K562 (cell line): Measurements from ENCODE around the gene SLC2A14. TPM values are rescaled to one million over a fixed set of nuclear protein-coding genes. Genes with fewer than 3 reads are reported as not detected.

ENCODE experiments used
- DPF2 ChIP-seq: fragments of 450-650 bp; IDR thresholded peaks from 2 replicates; pipeline ENCODE4 v1.6.1; 2016
- EWSR1 ChIP-seq: fragments of 450-650 bp; IDR thresholded peaks from 2 replicates; pipeline ENCODE4 v1.6.1; 2018; ENCODE audit warnings: borderline replicate concordance, mild to moderate bottlenecking, low read depth, moderate library complexity; ENCODE audit not compliant: partially characterized antibody
- FOXA3 ChIP-seq, 2 experiments: fragments of 450-650 bp in 1 of 2; sonication (generic) in 1 of 2; formaldehyde crosslinking; IDR thresholded peaks in 1 of 2; conservative IDR thresholded peaks in 1 of 2; 2 replicates each; pipeline versions ENCODE4 v1.4.0 to v1.8.0; 2020 to 2022; ENCODE audit warnings: mild to moderate bottlenecking in 2 of 2, missing genetic modification reagents in 1 of 2
- FOXP4 ChIP-seq: sonication (generic); formaldehyde crosslinking; IDR thresholded peaks from 2 replicates; pipeline ENCODE4 v1.8.0; 2022; ENCODE audit warnings: mild to moderate bottlenecking, missing genetic modification reagents, borderline replicate concordance
- LEF1 ChIP-seq: fragments of 450-650 bp; IDR thresholded peaks from 2 replicates; pipeline ENCODE4 v1.6.1; 2016; ENCODE audit warnings: mild to moderate bottlenecking
- NR1H2 ChIP-seq: sonication (generic); formaldehyde crosslinking; IDR thresholded peaks from 2 replicates; pipeline ENCODE4 v1.4.0; 2020; ENCODE audit warnings: mild to moderate bottlenecking, missing genetic modification reagents
- STAT6 ChIP-seq: sonication (generic); formaldehyde crosslinking; IDR thresholded peaks from 2 replicates; pipeline ENCODE4 v1.8.1; 2023; ENCODE audit warnings: mild to moderate bottlenecking, missing genetic modification reagents
- TSC22D4 ChIP-seq: fragments of 450-650 bp; IDR thresholded peaks from 2 replicates; pipeline ENCODE4 v1.6.1; 2016; ENCODE audit warnings: missing genetic modification characterization, missing biosample characterization, control low read depth
- ZKSCAN3 ChIP-seq: fragments of 250-450 bp; sonication (Bioruptor Pico); IDR thresholded peaks from 2 replicates; pipeline ENCODE4 v1.4.0; 2020
- polyA plus RNA-seq, 8 experiments: library from polyadenylated mRNA; depleted of rRNA in 4 of 8; stranded (reverse) in 5 of 8; unstranded in 3 of 8; fragments of >200 nt; fragmentation: Nextera tagmentation in 2 of 8; fragmentation: Illumina TruSeq in 1 of 8; extraction: Ambion mirVana in 2 of 8; extraction: Trizol in 1 of 8; gene quantifications; 2 replicates each; pipeline versions ENCODE4 v1.2.1 to v1.2.3, GENCODE V29; 2011 to 2014; ENCODE audit warnings: inconsistent platforms in 1 of 8, missing spikeins in 1 of 8
- total RNA-seq, 7 experiments: library from RNA; depleted of rRNA in 6 of 7; stranded (reverse); fragments of >200 nt in 6 of 7; fragmentation: Illumina TruSeq in 2 of 7; extraction: Trizol in 2 of 7; gene quantifications; 2 replicates each; pipeline versions ENCODE4 v1.2.1 to v1.2.3, GENCODE V29; 2011 to 2021; ENCODE audit warnings: low replicate concordance in 1 of 7
- TF ChIP-seq, protein P1 (sequence below): sonication (generic); formaldehyde crosslinking; IDR thresholded peaks from 2 replicates; pipeline ENCODE4 v1.8.1; 2023; ENCODE audit warnings: mild to moderate bottlenecking, missing genetic modification reagents
- TF ChIP-seq, protein P2 (sequence below): fragments of 450-650 bp; IDR thresholded peaks from 2 replicates; pipeline ENCODE4 v1.6.1; 2018; ENCODE audit not compliant: partially characterized antibody
- TF ChIP-seq, protein P3 (sequence below): fragments of 250-450 bp; sonication (Bioruptor Pico); IDR thresholded peaks from 2 replicates; pipeline ENCODE4 v1.4.0; 2020; ENCODE audit warnings: mild to moderate bottlenecking, moderate library complexity, borderline replicate concordance
- TF ChIP-seq, protein P4 (sequence below): fragments of 250-450 bp; sonication (Bioruptor Pico); IDR thresholded peaks from 2 replicates; pipeline ENCODE4 v1.8.0; 2022; ENCODE audit warnings: moderate library complexity, mild to moderate bottlenecking, inconsistent platforms

The SLC2A14 gene
- total and polyA plus RNA-seq, 9 of the 15 experiments (the other 6 are each of a cell fraction or from before 2014, with no cell fraction given), result 0.13 to 8.9 (median 4.8) TPM; not detected in 1

GRCh38 chr12:7793211-7793610 is 79.5 kb downstream of the SLC2A14 start (continued):
- TF ChIP-seq FOXP4 (no peak), TSC22D4 (tag) (no peak), EWSR1 (no peak), DPF2 (no peak), ZKSCAN3 (CRISPR knock-in tag) (no peak), FOXA3 (CRISPR knock-in tag; conservative IDR thresholded peaks at IDR 0.05 in 1 of 2, IDR thresholded peaks at IDR 0.05 in 1 of 2) (no peak), STAT6 (CRISPR knock-in tag) (no peak), LEF1 (no peak), NR1H2 (CRISPR knock-in tag) (no peak)
- TF ChIP-seq, protein P1, sequence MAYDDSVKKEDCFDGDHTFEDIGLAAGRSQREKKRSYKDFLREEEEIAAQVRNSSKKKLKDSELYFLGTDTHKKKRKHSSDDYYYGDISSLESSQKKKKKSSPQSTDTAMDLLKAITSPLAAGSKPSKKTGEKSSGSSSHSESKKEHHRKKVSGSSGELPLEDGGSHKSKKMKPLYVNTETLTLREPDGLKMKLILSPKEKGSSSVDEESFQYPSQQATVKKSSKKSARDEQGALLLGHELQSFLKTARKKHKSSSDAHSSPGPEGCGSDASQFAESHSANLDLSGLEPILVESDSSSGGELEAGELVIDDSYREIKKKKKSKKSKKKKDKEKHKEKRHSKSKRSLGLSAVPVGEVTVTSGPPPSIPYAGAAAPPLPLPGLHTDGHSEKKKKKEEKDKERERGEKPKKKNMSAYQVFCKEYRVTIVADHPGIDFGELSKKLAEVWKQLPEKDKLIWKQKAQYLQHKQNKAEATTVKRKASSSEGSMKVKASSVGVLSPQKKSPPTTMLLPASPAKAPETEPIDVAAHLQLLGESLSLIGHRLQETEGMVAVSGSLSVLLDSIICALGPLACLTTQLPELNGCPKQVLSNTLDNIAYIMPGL, result no peak
- TF ChIP-seq, protein P2, sequence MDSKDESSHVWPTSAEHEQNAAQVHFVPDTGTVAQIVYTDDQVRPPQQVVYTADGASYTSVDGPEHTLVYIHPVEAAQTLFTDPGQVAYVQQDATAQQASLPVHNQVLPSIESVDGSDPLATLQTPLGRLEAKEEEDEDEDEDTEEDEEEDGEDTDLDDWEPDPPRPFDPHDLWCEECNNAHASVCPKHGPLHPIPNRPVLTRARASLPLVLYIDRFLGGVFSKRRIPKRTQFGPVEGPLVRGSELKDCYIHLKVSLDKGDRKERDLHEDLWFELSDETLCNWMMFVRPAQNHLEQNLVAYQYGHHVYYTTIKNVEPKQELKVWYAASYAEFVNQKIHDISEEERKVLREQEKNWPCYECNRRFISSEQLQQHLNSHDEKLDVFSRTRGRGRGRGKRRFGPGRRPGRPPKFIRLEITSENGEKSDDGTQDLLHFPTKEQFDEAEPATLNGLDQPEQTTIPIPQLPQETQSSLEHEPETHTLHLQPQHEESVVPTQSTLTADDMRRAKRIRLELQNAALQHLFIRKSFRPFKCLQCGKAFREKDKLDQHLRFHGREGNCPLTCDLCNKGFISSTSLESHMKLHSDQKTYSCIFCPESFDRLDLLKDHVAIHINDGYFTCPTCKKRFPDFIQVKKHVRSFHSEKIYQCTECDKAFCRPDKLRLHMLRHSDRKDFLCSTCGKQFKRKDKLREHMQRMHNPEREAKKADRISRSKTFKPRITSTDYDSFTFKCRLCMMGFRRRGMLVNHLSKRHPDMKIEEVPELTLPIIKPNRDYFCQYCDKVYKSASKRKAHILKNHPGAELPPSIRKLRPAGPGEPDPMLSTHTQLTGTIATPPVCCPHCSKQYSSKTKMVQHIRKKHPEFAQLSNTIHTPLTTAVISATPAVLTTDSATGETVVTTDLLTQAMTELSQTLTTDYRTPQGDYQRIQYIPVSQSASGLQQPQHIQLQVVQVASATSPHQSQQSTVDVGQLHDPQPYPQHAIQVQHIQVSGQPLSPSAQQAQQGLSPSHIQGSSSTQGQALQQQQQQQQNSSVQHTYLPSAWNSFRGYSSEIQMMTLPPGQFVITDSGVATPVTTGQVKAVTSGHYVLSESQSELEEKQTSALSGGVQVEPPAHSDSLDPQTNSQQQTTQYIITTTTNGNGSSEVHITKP, result no peak
- TF ChIP-seq, protein P3, sequence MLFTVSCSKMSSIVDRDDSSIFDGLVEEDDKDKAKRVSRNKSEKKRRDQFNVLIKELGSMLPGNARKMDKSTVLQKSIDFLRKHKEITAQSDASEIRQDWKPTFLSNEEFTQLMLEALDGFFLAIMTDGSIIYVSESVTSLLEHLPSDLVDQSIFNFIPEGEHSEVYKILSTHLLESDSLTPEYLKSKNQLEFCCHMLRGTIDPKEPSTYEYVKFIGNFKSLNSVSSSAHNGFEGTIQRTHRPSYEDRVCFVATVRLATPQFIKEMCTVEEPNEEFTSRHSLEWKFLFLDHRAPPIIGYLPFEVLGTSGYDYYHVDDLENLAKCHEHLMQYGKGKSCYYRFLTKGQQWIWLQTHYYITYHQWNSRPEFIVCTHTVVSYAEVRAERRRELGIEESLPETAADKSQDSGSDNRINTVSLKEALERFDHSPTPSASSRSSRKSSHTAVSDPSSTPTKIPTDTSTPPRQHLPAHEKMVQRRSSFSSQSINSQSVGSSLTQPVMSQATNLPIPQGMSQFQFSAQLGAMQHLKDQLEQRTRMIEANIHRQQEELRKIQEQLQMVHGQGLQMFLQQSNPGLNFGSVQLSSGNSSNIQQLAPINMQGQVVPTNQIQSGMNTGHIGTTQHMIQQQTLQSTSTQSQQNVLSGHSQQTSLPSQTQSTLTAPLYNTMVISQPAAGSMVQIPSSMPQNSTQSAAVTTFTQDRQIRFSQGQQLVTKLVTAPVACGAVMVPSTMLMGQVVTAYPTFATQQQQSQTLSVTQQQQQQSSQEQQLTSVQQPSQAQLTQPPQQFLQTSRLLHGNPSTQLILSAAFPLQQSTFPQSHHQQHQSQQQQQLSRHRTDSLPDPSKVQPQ (CRISPR knock-in tag), result no peak
- TF ChIP-seq, protein P4, sequence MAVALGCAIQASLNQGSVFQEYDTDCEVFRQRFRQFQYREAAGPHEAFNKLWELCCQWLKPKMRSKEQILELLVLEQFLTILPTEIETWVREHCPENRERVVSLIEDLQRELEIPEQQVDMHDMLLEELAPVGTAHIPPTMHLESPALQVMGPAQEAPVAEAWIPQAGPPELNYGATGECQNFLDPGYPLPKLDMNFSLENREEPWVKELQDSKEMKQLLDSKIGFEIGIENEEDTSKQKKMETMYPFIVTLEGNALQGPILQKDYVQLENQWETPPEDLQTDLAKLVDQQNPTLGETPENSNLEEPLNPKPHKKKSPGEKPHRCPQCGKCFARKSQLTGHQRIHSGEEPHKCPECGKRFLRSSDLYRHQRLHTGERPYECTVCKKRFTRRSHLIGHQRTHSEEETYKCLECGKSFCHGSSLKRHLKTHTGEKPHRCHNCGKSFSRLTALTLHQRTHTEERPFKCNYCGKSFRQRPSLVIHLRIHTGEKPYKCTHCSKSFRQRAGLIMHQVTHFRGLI (CRISPR knock-in tag), result no peak
